HG03159 (cell line): ENCODE results near the gene PROKR2.

Experiments used
- ATAC-seq: cut with Tn5 transposase; IDR thresholded peaks from one replicate; pipeline ENCODE4 v1.9.1; 2021; ENCODE audit warnings: mild to moderate bottlenecking, moderate library complexity; ENCODE audit not compliant: unreplicated experiment

PROKR2 gene

DNA sequence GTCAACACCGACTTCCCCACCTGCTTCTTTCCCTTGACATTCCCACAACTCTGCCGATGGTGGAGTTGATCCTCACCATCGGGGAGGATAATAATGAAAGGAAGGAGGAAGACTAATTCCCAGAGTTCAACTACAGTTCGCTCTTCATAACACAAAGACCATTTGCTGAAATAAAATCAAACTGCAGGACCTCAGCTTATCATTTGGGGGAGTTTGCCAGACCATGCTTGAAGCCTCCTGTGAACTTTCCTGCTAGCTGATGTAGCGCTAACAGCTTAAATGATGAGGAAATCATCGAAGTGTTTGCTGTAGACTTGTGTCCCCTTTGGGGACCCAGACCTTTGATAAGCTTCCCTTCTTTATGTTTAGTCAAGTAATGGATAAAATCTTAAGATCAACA lies 26.2 kb downstream of the PROKR2 start:
- ATAC-seq, result no peak

DNA sequence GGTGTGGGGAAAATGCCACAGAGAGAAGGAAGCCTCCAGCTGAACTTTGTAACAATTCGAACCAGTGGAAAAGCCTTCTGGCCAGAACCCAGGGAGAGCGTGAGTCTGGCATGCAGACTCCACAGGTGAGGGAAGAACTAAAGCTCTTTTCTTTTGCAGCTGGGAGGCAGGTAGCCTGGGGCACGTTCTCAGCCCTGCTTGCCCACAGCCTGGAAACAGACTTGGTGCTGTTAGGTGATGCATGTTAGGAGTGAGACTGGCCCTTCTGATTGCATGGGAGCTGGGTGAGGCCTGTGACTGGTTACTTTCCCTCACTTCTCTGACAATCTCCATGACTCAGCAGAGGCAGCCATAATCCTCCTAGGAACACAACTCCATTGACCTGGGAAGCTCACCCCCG lies 34.2 kb downstream of the PROKR2 start:
- ATAC-seq, result no peak

DNA sequence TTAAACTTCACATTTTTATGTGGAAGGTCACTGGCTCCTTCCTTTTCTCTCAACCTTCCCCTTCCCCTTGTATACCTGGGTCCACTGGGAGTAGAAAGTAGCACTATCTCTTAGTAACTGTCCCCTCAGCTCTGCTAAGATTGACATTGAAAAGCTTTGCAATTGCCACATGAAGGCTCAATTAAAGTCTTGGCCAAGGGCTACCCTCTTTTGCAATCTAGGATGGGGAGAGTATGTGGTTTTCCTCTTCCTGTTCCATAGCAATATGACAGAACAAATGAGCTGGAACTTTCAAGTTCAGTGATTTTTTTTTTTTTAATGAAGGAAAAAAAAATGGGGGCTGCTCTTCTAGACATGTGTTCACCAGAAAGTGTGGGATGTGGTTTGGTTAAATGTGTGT lies 37.1 kb downstream of the PROKR2 start:
- no peak for ATAC-seq

DNA sequence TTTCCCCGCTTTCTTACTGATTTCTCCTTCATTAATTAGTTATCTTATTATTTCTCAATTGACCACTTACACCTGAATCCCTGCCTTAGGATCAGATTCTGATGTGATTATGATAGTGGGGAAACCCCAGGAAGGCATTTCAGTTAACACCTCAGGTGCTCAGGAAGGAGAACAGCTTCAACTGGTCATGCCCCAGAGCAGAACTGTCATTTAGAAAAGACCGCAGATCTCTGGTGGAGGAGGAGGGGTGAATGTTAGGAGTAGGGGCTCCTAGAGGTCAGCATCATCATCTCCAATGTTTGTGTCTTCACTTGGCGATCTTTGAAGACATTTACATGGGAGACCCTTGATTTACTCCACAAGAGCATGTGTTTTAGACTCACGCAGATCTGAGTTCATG lies 44.5 kb downstream of the PROKR2 start:
- ATAC-seq, result no peak

DNA sequence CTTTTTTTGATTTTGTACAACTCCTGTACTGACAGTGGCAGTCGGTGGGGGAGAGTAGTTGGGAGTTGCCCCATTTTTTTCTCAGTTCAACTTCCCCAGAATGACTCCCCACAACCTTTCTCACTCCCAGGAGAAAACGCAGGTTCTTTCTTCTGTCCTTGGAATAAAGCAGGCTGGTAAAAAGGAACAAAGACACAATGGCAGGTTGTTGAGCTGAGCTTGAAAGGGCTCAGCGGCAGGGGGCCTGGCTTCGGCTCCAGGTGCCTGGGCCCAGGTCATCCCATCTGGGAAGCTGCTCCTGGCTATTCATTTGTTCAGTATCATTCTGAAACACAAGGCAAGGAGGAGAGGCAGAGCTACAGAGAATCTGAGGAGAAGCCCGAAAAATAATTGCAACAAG lies 46.2 kb downstream of the PROKR2 start:
- ATAC-seq, result no peak

DNA sequence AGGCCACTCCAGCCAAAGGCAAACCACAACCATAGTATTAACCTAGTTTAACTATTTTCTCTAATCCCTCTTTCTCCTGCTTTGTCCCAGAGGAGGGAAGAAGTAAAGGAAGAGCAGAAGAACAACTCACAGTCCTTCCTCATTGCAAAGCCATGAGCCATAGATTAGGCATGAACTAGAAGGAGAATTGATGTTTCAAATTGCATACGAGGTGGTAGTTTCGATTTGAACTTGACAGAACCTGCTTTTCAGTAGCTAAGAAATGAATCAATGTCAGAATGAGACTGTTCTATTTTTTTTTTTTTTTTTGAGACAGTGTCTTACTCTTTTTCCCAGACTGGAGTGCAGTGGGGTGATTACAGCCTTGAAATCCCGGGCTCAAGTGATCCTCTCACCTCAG lies 48.3 kb downstream of the PROKR2 start:
- no peak for ATAC-seq

DNA sequence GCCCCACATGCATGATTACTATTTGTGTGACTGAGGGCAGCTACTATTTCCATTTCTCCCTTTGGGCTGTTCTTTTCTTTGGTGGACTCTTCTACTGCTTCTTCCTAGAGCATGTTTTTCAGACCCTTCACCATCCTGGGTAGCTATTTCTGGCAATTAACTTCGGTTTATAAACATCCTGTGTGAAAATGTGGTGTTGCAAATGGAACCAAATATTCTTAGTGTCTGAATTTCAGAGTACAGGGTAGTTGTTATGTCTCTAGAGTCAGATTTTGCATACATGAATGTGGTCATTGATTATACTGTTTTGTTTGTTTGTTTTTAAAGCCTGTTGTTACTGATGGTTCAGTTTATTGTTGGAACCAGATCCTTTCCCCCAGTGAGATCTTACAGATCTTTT lies 49.7 kb downstream of the PROKR2 start:
- no peak for ATAC-seq
